ENCODE measurements around the gene NMS.

Gene NMS

GRCh38 chr2:100470182-100470581 is at the start of gene NMS:
TSS of gene NMS (plus strand) at chr2:100470482. CDS start at chr2:100470489, 7 bp downstream.
- DNase-seq = no peak

- peak; percentile 65 for DNase-seq
Observed at GRCh38 chr2:100422320-100423055, 47.8 kb upstream of the NMS start.

- DNase-seq = no peak
Observed at GRCh38 chr2:100423631-100424030, 46.7 kb upstream of the NMS start.

GRCh38 chr2:100424277-100424875 is 45.9 kb upstream of the NMS start:
- no peak for DNase-seq

GRCh38 chr2:100425107-100425506 is 45.2 kb upstream of the NMS start:
- DNase-seq = no peak

GRCh38 chr2:100425573-100426383 is 44.5 kb upstream of the NMS start:
- DNase-seq = no peak

GRCh38 chr2:100426384-100426720 is 43.9 kb upstream of the NMS start:
- no peak for DNase-seq

- no peak for DNase-seq
Observed at GRCh38 chr2:100427111-100427510, 43.2 kb upstream of the NMS start.

GRCh38 chr2:100427627-100428258 is 42.5 kb upstream of the NMS start:
- peak; percentile 72 for DNase-seq

- DNase-seq = no peak
Observed at GRCh38 chr2:100429726-100430125, 40.6 kb upstream of the NMS start.

- no peak for DNase-seq
Observed at GRCh38 chr2:100437751-100438150, 32.5 kb upstream of the NMS start.

- no peak for DNase-seq
Observed at GRCh38 chr2:100446696-100447095, 23.6 kb upstream of the NMS start.

- DNase-seq = no peak
Observed at GRCh38 chr2:100451092-100451491, 19.2 kb upstream of the NMS start.

- DNase-seq = no peak
Observed at GRCh38 chr2:100451734-100452133, 18.5 kb upstream of the NMS start.

- DNase-seq = no peak
Observed at GRCh38 chr2:100453853-100454252, 16.4 kb upstream of the NMS start.

- peak; percentile 6 for DNase-seq
Observed at GRCh38 chr2:100456357-100456756, 13.9 kb upstream of the NMS start.

GRCh38 chr2:100460904-100461530 is 9.3 kb upstream of the NMS start:
- no peak for DNase-seq

GRCh38 chr2:100470898-100471514 is 724 bp downstream of the NMS start:
- DNase-seq = no peak

- no peak for DNase-seq
Observed at GRCh38 chr2:100476606-100477005, 6.3 kb downstream of the NMS start.

GRCh38 chr2:100482741-100483140 is 12.5 kb downstream of the NMS start:
- peak; percentile 34 for DNase-seq

GRCh38 chr2:100483895-100484294 is 13.6 kb downstream of the NMS start:
- DNase-seq = no peak

- no peak for DNase-seq
Observed at GRCh38 chr2:100484390-100484789, 14.1 kb downstream of the NMS start.

- DNase-seq = no peak
Observed at GRCh38 chr2:100485396-100485795, 15.1 kb downstream of the NMS start.
